GM19023 (cell line): Measurements from ENCODE around the gene YLPM1.
A peak's percentile ranks its signal among the peaks of the same experiment; 100 is the strongest.

Experiments used
- ATAC-seq: cut with Tn5 transposase; IDR thresholded peaks from one replicate; pipeline ENCODE4 v1.9.1; 2021; ENCODE audit warnings: mild to moderate bottlenecking, moderate library complexity; ENCODE audit not compliant: unreplicated experiment

YLPM1 gene

GRCh38 chr14:74871819-74872218 is 108.7 kb downstream of the YLPM1 start:
- ATAC-seq: no peak

- ATAC-seq: no peak
Measured at GRCh38 chr14:74875204-74875603, 112.1 kb downstream of the YLPM1 start.

- ATAC-seq: no peak
Measured at GRCh38 chr14:74875941-74876913, 113.1 kb downstream of the YLPM1 start, which contains the start of gene PROX2. TSS of gene PROX2 (minus strand) at chr14:74876145. CDS start at chr14:74863834, 12,311 bp downstream.

- ATAC-seq: no peak
Measured at GRCh38 chr14:74879427-74880182, 116.5 kb downstream of the YLPM1 start.

- peak; percentile 89 for ATAC-seq
Measured at GRCh38 chr14:74881431-74882102, 118.5 kb downstream of the YLPM1 start, which contains the start of gene DLST. TSS of gene DLST (plus strand) at chr14:74881916. CDS start at chr14:74881954, 38 bp downstream.

GRCh38 chr14:74882103-74882920 is 119.2 kb downstream of the YLPM1 start:
- ATAC-seq: peak; percentile 41
